PC-9 (cell line): ENCODE measurements around the gene RAB24.

Experiments
- EZH2 ChIP-seq: fragments of 200-600 bp; sonication (generic); IDR thresholded peaks from 2 replicates; pipeline ENCODE4 v1.8.0; 2017; ENCODE audit warnings: antibody characterized with exemption, low read depth
- TF ChIP-seq, protein P1 (sequence below): fragments of 200-600 bp; sonication (generic); conservative IDR thresholded peaks from 2 replicates; pipeline ENCODE4 v1.6.1; 2017; ENCODE audit warnings: mixed run types, antibody characterized with exemption, mild to moderate bottlenecking, moderate library complexity

DNA sequence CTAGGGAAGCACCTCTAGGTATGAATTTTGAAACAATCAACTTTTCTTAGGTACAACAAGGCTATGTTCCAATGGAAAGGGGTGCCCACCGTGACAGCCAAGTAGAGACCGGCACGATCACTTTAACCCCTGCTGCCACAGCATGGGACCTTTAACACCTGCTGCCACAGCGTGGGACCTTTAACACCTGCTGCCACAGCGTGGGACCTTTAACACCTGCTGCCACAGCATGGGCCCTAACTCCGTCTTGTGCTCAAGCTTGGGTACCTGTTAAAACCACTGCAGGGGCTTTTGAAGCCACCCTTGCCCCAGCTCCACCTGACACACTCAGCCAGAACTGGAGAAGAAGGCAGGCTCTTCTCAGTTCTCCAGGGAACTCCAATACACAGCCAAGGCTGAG is 26.4 kb upstream of the RAB24 start:
- TF ChIP-seq, protein P1, sequence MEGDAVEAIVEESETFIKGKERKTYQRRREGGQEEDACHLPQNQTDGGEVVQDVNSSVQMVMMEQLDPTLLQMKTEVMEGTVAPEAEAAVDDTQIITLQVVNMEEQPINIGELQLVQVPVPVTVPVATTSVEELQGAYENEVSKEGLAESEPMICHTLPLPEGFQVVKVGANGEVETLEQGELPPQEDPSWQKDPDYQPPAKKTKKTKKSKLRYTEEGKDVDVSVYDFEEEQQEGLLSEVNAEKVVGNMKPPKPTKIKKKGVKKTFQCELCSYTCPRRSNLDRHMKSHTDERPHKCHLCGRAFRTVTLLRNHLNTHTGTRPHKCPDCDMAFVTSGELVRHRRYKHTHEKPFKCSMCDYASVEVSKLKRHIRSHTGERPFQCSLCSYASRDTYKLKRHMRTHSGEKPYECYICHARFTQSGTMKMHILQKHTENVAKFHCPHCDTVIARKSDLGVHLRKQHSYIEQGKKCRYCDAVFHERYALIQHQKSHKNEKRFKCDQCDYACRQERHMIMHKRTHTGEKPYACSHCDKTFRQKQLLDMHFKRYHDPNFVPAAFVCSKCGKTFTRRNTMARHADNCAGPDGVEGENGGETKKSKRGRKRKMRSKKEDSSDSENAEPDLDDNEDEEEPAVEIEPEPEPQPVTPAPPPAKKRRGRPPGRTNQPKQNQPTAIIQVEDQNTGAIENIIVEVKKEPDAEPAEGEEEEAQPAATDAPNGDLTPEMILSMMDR: no peak
- TF ChIP-seq EZH2: no peak
